Measurements from ENCODE around the gene CFAP77. TPM values are rescaled to one million over a fixed set of nuclear protein-coding genes. Genes with fewer than 3 reads are reported as not detected.

Gene CFAP77
- total RNA-seq, 1 donor from 2014 or later: not detected

DNA sequence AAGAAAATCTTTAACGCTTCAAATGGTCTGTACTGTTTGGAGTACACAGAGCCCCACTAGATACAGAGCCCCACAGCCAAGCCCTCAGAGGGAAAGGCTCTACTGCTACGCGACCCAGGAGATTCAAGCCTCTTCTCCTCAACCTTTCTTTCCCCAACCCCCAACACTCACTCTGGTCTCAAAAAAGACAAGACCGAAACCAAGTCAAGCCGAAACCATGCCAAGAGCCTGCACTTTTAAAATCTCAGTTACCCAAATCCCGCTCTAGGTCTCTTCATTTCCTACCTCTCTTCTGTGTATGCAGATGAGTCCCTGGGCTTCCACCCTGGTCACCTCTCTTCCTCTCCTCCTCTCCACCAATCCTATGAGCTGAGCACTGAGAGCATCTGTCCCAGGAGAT is 204.3 kb downstream of the CFAP77 start:
- no peaks in the 10 kb centered on the region for H3K9me3 Mint-ChIP-seq
- H3K27me3 Mint-ChIP-seq: no peaks in the 10 kb centered on the region
- H3K27ac Mint-ChIP-seq: no peak overlapping the region
- ATAC-seq (ENCODE audit: low read depth) (no peak), DNase-seq (no peak)
- H3K36me3 Mint-ChIP-seq (ENCODE audit: low read depth): peaks cover 96% of the 10 kb centered on the region
- ChIA-PET CTCF (no interaction called here), POLR2A (no interaction called here)
- H3K4me1 Mint-ChIP-seq: no peaks in the 10 kb centered on the region
- TF ChIP-seq, protein P1, sequence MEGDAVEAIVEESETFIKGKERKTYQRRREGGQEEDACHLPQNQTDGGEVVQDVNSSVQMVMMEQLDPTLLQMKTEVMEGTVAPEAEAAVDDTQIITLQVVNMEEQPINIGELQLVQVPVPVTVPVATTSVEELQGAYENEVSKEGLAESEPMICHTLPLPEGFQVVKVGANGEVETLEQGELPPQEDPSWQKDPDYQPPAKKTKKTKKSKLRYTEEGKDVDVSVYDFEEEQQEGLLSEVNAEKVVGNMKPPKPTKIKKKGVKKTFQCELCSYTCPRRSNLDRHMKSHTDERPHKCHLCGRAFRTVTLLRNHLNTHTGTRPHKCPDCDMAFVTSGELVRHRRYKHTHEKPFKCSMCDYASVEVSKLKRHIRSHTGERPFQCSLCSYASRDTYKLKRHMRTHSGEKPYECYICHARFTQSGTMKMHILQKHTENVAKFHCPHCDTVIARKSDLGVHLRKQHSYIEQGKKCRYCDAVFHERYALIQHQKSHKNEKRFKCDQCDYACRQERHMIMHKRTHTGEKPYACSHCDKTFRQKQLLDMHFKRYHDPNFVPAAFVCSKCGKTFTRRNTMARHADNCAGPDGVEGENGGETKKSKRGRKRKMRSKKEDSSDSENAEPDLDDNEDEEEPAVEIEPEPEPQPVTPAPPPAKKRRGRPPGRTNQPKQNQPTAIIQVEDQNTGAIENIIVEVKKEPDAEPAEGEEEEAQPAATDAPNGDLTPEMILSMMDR (IDR thresholded peaks at IDR 0.05): no peak
- no peak overlapping the region for H3K4me3 Mint-ChIP-seq
- intact Hi-C loops (cut with micrococcal nuclease): no loop called here

DNA sequence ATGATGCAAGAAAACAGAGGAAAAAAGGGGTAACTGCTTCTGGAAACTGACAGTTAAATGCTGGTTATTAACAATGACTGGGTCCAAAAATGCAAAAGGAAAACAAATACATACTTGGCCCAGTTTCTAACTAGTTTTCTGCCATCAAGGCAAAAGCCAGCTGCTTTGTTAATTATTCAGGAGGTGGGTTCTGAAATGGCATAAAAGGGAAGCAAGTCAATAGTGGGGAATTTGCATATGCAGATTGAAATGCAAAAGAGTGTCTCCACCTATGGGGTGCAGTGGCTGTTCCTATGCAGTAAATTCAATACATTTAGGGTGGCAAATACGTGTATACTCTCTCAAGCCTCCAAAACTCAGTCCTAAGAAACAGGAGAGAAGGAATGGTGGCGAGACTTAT is 205.8 kb downstream of the CFAP77 start:
- no peak for ATAC-seq (ENCODE audit: low read depth)
- CTCF ChIA-PET: no interaction called here
- peaks cover 94% of the 10 kb centered on the region for H3K36me3 Mint-ChIP-seq (ENCODE audit: low read depth)

DNA sequence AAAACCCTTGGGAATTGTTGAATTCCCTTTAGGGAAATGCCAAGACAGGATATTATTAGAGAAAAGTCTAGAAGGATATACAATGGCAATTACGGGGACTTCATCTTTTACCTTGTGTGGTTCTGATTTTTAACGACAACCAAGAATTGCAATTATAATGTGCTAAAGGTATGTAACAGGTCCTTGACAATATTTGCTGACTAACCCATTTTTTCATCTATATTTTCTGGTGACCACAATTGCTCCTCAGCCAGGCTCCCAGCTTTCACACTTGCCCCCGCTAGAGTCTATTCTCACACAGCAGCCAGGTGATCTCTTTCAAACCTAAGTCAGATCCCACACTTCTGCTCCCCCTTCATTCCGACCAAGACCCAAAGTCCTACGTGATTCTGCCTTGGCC is 206.7 kb downstream of the CFAP77 start:
- TF ChIP-seq, protein P1 (IDR thresholded peaks at IDR 0.05): no peak
- peaks cover 90% of the 10 kb centered on the region for H3K36me3 Mint-ChIP-seq (ENCODE audit: low read depth)
- H3K27ac Mint-ChIP-seq: no peak overlapping the region
- H3K4me1 Mint-ChIP-seq: no peaks in the 10 kb centered on the region
- CTCF ChIA-PET: no interaction called here
- H3K27me3 Mint-ChIP-seq: no peaks in the 10 kb centered on the region
- no peak for ATAC-seq (ENCODE audit: low read depth)
- intact Hi-C loops (cut with micrococcal nuclease): no loop called here
- H3K9me3 Mint-ChIP-seq: no peaks in the 10 kb centered on the region
- POLR2A ChIA-PET: no interaction called here
- no peak overlapping the region for H3K4me3 Mint-ChIP-seq
- DNase-seq: no peak

More for the DNA sequence above, 205.8 kb downstream of the CFAP77 start:
- intact Hi-C loops (cut with micrococcal nuclease): no loop called here
- no peak overlapping the region for H3K27ac Mint-ChIP-seq
- no peak for DNase-seq
- H3K27me3 Mint-ChIP-seq: no peaks in the 10 kb centered on the region
- TF ChIP-seq, protein P1 (IDR thresholded peaks at IDR 0.05): no peak
- H3K4me3 Mint-ChIP-seq: no peak overlapping the region
- POLR2A ChIA-PET: no interaction called here
- H3K4me1 Mint-ChIP-seq: no peaks in the 10 kb centered on the region
- no peaks in the 10 kb centered on the region for H3K9me3 Mint-ChIP-seq

DNA sequence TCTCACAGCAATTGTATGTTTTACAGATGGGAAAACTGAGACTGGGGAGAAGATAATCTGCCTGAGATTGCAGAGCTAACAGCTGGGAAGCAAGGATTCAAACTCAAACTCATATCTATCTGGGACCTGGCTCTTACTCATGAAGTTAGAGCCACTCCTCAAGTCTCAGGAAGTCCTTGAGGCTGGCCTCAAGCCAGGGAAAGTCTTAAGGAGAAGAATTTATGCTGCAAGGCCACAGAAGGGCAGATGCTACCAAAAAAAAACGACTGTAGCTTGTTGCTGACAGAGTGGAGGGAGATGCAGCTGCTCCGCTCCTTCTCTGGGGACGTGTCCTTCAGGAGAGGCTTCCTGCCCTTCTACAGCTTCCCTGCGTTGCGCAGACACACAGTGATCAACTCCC is 212.1 kb downstream of the CFAP77 start:
- Mint-ChIP-seq H3K4me3 (no peak overlapping the region), H3K36me3 (ENCODE audit: low read depth) (peaks cover 83% of the 10 kb centered on the region)
- ATAC-seq (ENCODE audit: low read depth): no peak

More for the DNA sequence above, 212.1 kb downstream of the CFAP77 start:
- no peaks in the 10 kb centered on the region for H3K27me3 Mint-ChIP-seq
- ChIA-PET CTCF (no interaction called here), POLR2A (no interaction called here)
- DNase-seq: no peak
- TF ChIP-seq, protein P1 (IDR thresholded peaks at IDR 0.05): no peak
- intact Hi-C loops (cut with micrococcal nuclease): no loop called here
- H3K9me3 Mint-ChIP-seq: no peaks in the 10 kb centered on the region
- H3K27ac Mint-ChIP-seq: no peak overlapping the region
- H3K4me1 Mint-ChIP-seq: no peaks in the 10 kb centered on the region

Other genes with a start within 250 kb of the CFAP77 start
- 2.1 and 3.1 TPM in 2 replicates for gene NTNG2, start 248.2 kb upstream of the CFAP77 start, total RNA-seq
- gene SETX, start 55.2 kb upstream of the CFAP77 start, total RNA-seq: 91.3 and 109 TPM in 2 replicates
- 22.0 and 22.8 TPM in 2 replicates for gene TTF1, start 3.4 kb upstream of the CFAP77 start, total RNA-seq
- not detected in 2 replicates for gene BARHL1, start 172.4 kb downstream of the CFAP77 start, total RNA-seq